ENCODE results near the gene OSBPL6.
"Not testable (repeated sequence)": the region's sequence is repeated elsewhere in the genome, so short reads cannot be mapped to it uniquely, and the experiment has no call there.

Gene OSBPL6

GRCh38 chr2:178306352-178307073, 112.2 kb downstream of the OSBPL6 start:
- peak; percentile 30 for DNase-seq

GRCh38 chr2:178307650-178308049, 113.3 kb downstream of the OSBPL6 start:
- no peak for DNase-seq

GRCh38 chr2:178309541-178309940, 115.2 kb downstream of the OSBPL6 start:
- no peak for DNase-seq

GRCh38 chr2:178315078-178315477, 120.8 kb downstream of the OSBPL6 start:
- no peak for DNase-seq

- no peak for DNase-seq
Observed at GRCh38 chr2:178315488-178315948, 121.2 kb downstream of the OSBPL6 start.

- DNase-seq, result no peak
Observed at GRCh38 chr2:178317811-178318210, 123.5 kb downstream of the OSBPL6 start.

- no peak for DNase-seq
Observed at GRCh38 chr2:178320011-178320585, 125.8 kb downstream of the OSBPL6 start.

- no peak for DNase-seq
Observed at GRCh38 chr2:178322068-178322467, 127.8 kb downstream of the OSBPL6 start.

- DNase-seq, result not testable (repeated sequence)
Observed at GRCh38 chr2:178323331-178323730, 129.0 kb downstream of the OSBPL6 start.

GRCh38 chr2:178324077-178324476, 129.8 kb downstream of the OSBPL6 start:
- DNase-seq, result no peak

GRCh38 chr2:178325268-178325667, 131.0 kb downstream of the OSBPL6 start:
- no peak for DNase-seq

GRCh38 chr2:178327516-178327915, 133.2 kb downstream of the OSBPL6 start:
- DNase-seq, result no peak

- no peak for DNase-seq
Observed at GRCh38 chr2:178328037-178328436, 133.7 kb downstream of the OSBPL6 start.

GRCh38 chr2:178330175-178331017, 136.1 kb downstream of the OSBPL6 start:
- no peak for DNase-seq

GRCh38 chr2:178331474-178332432, 137.4 kb downstream of the OSBPL6 start:
- DNase-seq, result no peak

- no peak for DNase-seq
Observed at GRCh38 chr2:178333851-178334250, 139.5 kb downstream of the OSBPL6 start.

GRCh38 chr2:178335230-178335629, 140.9 kb downstream of the OSBPL6 start:
- DNase-seq, result no peak

GRCh38 chr2:178344121-178344520, 149.8 kb downstream of the OSBPL6 start:
- no peak for DNase-seq

- DNase-seq, result no peak
Observed at GRCh38 chr2:178345951-178346350, 151.6 kb downstream of the OSBPL6 start.

GRCh38 chr2:178350051-178350450, 155.7 kb downstream of the OSBPL6 start:
- no peak for DNase-seq

GRCh38 chr2:178357704-178358103, 163.4 kb downstream of the OSBPL6 start:
- not testable (repeated sequence) for DNase-seq

- no peak for DNase-seq
Observed at GRCh38 chr2:178359192-178359912, 165.0 kb downstream of the OSBPL6 start.

Data from inflammatory macrophage treated with lipopolysaccharide for 4 hours (primary cell).